GM19468 (cell line): ENCODE results near the gene C19orf81.

Source experiments
- ATAC-seq: cut with Tn5 transposase; IDR thresholded peaks from one replicate; pipeline ENCODE4 v1.9.1; 2021; ENCODE audit warnings: mild to moderate bottlenecking, moderate library complexity, moderate number of reproducible peaks; ENCODE audit not compliant: unreplicated experiment; ENCODE audit errors: extremely low read depth

The C19orf81 gene

DNA sequence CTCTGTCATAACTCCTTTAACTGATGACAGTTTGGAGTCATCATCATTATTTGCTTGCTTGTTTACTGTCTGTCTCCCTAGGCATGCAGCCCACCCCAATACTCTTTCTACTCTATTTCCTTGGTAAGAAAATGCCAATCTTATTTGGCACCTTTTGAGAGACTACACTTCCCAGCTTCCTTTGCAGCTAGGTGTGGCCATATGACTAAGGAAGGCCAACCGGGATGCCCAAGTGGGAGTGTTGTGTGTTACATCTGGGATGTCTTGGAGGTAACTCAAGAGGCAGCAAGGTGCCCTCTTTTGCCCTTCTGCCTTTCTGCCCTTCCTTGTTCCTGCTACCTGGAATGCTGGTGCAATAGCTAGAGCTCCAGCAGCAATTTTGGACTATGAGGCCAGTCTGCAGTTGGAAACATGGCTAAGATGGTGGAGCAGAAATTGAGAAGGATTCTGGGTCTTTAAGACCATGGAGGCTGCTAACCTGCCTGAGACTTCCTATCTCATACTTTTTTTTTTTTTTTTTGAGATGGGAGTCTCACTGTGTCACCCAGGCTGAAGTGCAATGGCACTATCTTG is 27.5 kb downstream of the C19orf81 start:
- no peak for ATAC-seq

DNA sequence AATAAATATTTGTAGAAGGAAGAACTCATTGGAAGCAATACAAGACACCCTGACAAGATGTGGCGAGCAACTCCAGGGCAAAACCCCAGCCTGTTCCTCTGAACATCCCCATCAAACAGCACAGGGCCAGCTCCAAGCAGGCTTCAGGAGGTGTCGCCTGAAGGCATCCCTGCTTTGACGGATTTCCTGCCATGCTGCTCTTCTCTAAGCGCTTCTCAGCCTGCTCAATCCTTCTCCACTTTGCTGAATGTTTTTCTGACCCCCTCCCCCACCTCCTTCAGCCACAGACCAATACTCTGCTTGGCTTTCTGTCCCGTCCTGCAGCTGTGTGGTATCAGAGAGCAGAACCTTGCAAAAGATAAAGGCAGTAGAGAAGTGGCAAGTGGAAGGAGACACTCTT is 28.4 kb downstream of the C19orf81 start:
- no peak for ATAC-seq

DNA sequence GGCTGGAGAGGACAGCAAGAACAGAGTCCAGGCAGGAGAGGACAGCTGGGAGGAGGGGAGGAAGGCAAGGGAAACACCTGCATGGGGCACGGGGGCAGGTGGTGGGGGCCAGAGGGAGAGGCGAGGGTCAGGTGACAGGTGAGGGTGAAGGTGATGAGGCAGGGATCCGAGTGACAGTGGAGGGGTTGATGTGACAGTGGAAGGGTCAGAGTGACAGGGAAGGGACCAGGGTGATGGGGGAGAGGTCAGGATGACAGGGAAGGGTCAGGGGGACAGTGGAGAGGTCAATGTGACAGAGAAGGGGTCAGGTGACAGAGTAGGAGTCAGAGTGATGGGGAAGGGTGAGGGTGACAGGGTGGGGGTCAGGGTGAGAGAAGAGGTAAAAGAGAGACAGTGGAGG is 29.1 kb downstream of the C19orf81 start:
- ATAC-seq: no peak

DNA sequence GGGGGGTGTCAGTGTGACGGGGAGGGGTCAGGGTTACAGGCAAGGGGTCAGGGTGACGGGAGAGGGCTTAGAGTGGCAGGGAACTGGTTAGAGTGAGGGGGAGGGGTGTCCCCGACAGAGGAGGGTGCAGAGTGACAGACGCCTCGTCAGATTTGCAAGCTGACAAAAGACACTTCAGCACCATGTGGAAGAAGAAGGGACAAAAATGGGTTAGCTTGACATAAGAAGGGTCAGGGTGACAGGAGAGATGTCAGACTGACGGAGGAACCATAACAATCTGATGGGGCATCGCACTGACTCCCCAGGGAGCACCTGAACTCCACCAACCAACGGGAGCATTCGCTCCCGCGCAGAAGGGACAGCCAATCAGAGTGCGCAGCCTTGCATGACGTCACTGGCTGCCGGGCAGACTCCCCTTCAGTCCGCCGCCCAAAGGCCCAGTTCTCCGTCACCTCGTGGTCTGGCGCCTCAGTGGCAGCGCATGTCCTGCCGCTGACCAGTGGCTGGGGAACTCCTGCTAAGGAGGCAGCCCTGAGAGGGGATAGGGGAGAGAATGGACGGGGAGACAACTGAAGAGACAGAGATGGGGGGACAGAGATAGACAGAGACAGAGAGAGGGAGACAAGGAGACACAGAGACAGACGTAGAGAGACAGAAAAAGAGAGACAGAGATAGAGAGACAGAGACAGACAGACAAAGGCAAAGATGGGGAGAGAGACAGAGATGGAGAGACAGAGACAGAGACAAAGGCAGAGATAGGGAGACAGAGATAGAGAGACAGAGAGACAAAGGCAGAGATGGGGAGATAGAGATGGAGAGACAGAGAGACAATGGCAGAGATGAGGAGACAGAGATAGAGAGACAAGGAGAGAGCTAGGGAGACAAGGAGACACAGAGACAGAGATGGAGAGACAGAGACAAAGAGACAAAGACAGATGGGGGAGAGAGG is 30.2 kb downstream of the C19orf81 start:
- ATAC-seq: no peak

DNA sequence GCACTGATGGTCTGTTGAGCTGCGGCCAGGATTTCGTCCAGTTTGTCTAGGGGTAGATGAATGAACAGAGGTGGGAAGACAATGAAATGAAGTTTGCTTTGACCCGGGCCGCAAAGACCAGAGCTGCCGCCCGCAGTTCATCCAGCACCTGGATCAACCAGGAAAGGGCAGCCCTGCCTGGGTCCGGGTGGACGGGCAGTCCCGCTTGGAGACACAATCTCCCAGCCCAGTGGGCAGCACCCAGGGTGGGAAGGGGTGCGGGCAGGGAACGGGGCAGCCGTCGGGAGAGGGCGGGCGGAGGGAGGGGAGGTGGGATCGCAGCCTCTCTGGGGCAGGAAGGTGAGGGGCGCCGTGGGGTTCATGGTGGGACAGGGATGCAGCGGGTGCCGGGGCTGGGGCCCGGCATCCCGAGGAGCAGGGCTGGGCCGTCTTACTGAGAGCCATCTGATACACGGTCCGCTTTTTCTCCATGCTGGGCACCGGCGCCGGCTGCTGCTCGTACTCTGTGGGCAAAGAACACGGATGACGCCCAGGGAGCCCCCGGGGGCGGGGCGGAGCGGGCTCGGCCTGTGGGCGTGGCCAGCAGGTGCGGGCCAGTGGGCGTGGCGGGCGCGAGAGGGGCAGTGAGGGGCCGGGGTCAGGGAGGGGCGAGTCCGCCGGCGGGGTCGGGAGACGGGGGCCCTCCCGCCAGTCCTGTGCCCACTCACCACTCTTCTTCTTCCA is 37.2 kb downstream of the C19orf81 start:
- no peak for ATAC-seq

DNA sequence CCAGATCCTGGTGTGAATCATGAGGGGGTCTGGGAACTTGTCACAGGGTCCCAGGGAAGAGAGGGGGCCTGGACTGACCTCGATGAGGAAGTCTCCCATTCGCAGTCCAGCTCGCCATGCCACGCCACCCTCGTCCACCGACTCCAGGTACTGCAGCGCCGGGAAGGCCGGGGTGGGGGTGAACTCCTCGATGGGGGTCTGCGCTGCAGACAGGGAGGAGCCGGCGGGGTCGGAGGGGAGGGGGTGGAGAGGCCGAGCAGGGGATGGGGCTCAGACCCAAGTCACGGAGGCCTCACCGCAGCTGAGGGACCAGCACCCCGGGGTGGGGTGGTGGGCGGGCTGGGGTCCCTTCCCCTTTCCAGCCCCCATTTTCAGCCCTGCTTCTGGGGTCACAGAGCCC is 39.5 kb downstream of the C19orf81 start:
- ATAC-seq: no peak

DNA sequence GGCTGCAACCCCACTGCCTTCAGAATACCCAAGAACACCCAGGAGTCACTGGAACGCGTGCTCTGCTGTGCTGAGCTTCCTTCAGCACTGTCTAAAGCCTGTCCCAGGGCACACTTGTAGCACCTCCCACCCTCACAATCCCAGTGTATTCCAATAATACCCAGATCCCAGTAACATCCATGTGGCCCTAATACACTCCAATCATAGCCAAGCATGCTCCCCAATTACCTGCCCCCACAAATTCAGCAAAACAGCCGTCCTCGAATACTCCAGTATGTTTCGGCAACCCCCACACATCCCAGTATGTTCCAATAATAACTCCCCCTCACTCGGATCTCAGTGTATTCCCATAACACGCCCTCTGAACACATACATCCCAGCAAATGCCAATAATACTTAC is 41.2 kb downstream of the C19orf81 start:
- ATAC-seq: no peak

DNA sequence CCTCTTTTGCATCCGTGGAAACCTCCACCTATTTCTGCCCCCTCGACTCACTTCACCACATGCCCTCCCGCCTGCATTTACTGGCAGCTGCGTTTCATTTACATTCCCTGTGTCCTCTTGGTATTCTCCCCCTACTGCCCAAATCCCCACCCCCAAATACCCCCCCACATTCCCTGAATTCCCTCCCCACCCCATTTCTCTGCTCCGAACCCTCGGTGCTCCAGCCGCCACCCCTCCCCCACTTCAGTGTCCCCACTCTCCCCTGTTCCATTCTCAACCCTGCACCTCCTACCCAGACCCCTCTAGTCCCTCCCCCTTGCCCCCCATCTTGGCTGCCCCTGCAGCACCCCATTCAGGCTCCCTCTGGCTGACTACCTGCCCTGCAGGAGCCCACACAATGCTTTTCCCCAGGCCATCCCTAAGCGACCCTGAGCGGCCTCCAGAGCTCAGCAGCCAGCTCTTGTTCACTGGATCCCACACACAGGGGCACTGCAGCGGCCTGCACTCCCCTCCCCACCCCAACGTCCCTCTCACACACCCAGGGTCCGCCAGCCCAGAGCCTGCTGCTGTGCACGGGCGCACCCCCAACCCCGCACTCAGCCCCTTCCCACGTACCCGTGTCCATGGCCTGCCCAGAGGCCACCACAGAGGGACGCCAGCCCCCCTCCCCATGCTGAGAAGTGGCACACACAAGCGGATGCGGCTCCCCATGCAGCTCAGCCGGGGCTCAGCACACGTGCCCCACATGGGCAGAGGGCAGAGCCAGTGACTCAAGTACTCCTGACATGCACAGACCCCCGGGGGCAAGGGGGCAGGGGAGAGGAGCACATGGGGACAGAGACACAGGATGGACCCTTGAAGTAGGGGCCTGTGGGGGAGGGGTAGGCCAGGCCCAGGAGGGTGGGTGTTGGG is 44.1 kb downstream of the C19orf81 start:
- ATAC-seq: no peak

DNA sequence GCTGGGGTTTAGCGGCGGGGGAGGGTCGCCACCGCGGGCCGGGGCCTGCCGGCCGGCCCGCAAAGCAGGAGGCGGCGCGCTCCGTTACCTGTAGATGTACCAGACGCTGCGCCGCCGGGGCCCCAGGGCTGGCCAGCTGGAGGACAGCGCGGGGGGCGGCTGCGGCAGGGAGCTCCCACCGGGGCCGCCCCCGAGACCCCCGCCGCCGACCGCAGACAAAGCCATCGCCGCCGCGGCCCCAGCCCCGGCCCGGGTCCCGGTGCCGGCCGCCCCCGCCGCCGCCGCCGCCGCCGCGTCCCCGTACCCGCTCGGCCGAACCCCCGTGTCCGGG is 45.5 kb downstream of the C19orf81 start:
- no peak for ATAC-seq

DNA sequence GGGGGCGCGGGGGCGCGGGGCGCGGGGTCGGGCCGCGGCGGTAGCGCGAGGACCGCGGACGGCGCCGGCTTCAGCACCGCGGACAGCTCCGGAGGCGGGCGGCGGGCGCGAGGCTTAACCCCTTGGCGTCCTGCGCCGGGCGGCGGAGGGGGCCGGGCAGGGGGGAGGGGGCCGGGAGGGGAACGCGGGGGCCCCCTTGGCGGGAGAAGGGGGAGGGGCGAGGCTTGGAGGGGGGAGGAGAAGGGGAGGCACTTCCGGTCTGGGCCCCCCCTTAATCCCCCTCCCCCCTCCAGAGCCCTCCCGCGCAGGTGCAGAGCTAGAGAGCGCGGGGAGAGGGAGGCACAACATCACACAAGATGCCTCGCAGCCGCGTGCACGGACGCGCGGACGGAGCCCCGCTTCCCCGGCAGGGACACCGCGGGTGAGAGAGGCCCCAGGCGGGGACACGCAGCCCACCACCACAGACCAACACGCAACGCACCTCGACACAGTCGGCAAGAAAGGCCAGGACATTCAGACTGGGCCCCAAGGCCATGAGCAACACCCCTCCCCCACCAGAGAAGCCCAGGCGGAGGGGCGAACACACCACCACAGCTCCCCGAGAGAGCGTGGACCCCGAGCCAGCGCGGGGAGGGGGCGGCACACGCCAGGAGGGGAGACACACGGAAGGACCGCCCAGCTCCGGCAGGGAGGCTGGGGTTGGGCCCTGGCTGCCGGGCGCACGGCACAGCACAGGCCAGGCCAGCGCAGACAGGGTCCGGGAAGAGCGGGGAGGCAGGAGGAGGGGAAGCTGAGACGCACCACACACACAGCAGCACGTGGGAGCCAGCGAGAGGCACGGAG is 46.2 kb downstream of the C19orf81 start:
- no peak for ATAC-seq

DNA sequence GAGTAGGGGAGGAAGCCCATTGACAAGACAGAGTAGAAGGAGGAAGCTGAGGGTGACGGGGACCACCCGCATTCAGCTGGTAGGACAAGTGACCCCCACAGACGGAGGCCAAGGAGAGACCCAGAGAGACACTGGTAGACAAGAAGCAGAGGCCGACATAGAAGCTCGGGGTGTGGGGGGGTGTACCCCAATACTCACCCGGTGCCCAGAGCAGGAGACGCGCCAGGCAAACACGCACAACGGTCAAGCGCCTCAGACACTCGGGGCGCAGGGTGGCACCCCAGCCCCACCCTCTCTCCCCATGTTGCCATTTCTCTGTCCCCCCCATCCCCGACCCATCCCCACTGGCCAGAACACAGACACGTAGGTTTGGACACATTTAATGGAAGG is 46.8 kb downstream of the C19orf81 start:
- ATAC-seq: no peak

DNA sequence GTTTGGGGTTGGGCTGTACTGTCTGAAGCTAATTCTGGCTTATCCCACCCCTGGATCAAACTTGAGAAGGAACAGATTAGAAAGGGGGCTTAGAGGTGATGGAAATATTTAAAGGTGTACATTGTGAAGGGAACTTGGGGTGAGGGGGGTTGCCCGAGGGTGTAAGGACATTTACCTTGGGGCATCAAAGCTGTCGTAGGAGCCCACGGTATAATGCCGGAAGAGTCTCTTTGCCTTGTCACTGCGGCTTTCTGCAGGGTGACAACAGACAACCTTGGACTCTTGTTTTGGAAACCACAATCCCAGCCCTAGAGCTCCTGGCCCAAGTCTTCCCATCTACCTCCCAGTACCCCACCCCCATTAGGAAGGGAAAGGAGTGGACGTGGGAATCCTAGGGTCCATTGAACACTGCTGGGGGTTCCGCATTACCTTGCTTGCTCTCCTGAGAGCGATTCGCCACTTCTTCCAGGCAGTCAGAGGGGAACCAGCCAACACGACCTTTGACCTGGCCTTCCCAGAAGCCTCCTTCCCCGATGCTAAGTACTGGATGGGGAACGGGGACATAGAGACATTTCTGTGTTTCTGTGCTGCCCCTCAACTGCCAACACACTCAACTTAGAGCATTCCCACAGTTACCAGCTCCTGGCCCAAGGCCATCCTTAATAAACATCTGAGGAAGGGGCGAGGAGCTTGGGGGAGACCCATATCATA is 48.3 kb downstream of the C19orf81 start:
- no peak for ATAC-seq

DNA sequence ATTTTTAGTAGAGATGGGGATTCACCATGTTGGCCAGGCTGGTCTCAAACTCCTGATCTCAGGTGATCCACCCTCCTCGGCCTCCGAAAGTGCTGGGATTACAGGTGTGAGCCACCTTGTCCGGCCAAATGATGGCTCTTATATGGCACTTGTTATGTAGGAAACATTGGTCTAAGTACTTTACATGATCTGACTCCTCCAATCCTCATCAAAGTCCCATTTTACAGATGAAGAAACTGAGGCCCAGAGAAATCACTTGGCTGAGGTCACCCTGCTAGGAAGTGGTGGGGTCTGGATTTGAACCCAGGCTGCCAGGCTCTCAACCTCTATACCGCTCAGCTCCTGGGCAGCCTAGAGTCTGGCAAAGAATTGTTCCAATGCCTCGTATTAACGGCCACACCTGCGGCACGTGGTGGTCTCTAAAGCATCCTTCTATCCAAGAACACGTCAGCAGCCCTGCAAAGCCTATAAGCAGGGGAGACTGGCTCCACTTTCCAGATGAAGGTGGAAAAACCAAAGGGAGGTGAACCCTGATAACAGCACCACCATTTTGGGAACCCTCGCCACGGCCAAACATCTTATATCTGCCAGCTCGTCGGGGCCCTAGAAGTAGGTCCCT is 52.2 kb downstream of the C19orf81 start:
- ATAC-seq: no peak

DNA sequence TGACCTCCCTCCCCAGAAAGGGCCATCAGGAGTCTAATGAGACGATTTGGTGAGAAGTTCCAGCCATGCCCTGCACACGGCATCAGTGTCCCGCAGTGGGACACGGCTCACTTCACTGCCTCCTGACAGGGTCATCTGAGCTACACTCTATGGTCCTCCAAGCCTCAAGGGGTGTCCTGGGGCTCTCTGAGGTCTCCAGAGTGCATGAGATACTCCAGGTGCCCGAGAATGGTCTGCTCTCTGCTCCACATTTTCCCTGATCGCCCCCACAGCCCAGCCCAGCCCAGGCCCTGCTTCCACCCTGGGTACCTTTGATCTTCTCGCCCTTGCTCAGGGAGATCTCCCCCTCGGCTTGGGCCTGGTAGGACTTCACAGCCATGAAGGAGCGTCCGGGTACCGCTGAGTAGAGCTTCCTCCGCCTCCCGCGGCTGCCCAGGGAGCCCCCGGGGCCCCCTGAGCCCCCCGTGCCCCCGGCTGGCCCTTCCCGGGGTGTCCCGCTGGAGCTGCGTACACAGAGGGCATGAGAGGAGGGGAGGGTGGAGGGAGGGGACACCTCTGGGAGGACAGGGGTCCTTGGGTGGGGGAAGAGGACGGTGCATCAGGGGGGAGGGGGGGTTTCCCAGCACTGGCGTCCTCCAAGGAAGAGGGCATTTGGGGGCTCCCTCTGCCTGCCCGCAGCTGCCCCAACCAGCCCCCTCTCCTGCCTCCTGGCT is 53.1 kb downstream of the C19orf81 start:
- no peak for ATAC-seq

DNA sequence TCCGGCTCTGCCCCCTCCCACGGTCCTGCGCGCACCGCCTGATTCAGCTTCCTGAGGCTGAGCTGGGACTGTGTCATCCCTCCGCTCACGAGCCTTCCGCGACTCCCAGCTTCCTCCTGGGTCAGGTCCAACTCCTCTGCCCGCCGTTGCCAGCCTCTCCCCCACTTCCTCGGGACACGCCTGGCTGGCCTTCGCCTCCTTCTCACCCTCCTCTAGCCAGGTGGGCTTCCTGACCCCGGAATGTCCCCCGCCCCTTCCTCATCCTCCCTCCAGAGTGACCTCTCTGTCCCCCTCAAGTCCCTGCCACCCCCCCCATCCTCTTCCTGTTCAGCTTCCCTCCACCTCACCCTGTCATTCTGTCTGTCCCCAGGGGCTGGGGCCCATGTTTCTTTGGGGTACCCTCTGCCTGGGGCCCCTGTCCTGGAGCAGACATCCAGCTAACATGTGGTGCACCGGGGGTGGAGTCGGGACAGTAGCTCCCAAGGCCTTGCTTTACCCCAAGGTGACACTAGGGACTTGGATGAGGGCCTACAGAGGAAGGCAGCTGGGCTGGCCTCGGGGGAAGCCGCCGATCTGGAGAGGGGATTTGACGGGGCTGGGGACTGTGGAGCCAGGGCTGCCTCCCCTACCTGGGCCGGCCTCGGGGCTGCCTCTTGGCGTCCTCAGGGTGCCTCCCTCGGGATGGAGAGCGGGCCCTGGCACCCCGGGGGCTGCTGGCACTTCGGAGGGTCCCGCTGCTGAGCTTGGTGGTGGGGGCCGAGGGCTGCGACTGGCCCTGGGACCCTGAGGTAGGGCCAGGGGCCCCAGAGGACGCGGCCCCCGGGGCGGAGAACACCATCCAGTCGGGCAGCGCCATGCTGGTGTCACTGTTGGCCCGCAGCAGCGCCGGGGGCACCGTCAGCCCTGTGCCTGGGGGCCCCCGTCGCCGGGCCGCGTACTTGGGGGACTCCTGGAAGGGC is 53.9 kb downstream of the C19orf81 start:
- ATAC-seq: no peak

DNA sequence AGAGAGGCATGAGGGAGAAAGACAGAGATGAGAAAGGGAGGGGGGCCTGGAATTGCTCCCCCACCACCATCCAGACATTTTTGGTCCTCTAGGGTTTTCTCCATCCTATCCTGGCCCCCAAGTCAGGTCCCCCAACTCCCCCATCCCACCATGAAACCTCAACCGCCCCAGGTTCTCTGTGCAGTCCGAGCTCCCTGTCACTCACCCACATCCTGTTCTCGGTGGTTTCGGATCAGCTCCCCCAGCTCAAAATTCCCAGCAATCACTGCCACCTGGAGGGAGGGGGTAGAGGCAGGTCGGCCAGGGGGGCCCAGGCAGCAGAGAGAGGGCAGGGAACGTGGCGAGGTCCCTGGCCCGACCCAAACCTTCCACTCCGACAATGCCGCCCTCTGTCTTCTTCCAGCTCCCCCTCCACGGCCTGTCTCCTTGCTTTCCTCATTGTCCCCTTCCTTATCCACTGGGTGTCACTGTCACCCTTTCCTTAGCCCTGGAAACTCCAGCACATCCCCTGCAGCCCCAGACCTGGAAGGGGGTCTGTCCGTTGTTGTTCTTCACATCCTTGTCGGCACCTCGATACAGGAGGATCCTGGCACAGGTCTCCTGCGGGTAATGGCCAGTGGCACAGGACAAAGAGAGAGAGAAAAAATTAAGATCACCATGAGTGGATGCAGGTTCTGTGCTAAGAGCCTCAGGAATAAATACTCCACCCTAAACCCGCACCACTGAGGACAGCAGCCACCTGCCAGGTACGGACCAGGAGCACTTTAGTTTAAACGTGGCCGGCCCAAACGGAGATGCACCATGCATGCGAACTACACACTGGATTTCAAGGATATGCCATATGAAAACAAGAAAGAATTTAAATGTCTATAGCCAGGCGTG is 54.9 kb downstream of the C19orf81 start:
- no peak for ATAC-seq
